K562 (cell line): Measurements from ENCODE around the gene ZFPM1. TPM values are rescaled to one million over a fixed set of nuclear protein-coding genes. Genes with fewer than 3 reads are reported as not detected.

Source experiments
- ARHGAP35 ChIP-seq: fragments of 450-650 bp; IDR thresholded peaks from 2 replicates; pipeline ENCODE4 v1.6.1; 2018; ENCODE audit not compliant: partially characterized antibody
- BCOR ChIP-seq: fragments of 450-650 bp; IDR thresholded peaks from 2 replicates; pipeline ENCODE4 v1.6.1; 2016
- BMI1 ChIP-seq: fragments of 150-350 bp; IDR thresholded peaks from 2 replicates; pipeline ENCODE4 v1.6.1; 2014; ENCODE audit warnings: low read length
- BRD4 ChIP-seq: fragments of 200-600 bp; sonication (generic); IDR thresholded peaks from 2 replicates; pipeline ENCODE4 v1.6.1; 2017; ENCODE audit warnings: inconsistent platforms
- C11orf30 ChIP-seq: fragments of 450-650 bp; IDR thresholded peaks from 2 replicates; pipeline ENCODE4 v1.6.1; 2016; ENCODE audit warnings: low read depth, mild to moderate bottlenecking
- CBX3 ChIP-seq, 2 experiments: IDR thresholded peaks; 1 replicate in 1 of 2; 2 replicates in 1 of 2; pipeline ENCODE4 v1.6.1; 2012; ENCODE audit warnings: inconsistent platforms in 2 of 2, low read length in 2 of 2, borderline replicate concordance in 1 of 2, control low read depth in 1 of 2
- CHD4 ChIP-seq: fragments of 200-600 bp; sonication (generic); IDR thresholded peaks from 3 replicates; pipeline ENCODE4 v1.6.1; 2012; ENCODE audit warnings: low read depth, mild to moderate bottlenecking, mixed read lengths, low read length, inconsistent platforms; ENCODE audit not compliant: insufficient read depth, insufficient replicate concordance, poor library complexity, severe bottlenecking
- ID3 ChIP-seq, 2 experiments: fragments of 250-450 bp in 1 of 2; fragments of 450-650 bp in 1 of 2; sonication (Bioruptor Pico) in 1 of 2; IDR thresholded peaks; 2 replicates each; pipeline versions ENCODE4 v1.6.1 to v1.8.0; 2016 to 2021; ENCODE audit warnings: mild to moderate bottlenecking in 2 of 2, moderate library complexity in 2 of 2, missing compliant biosample characterization in 1 of 2, missing genetic modification characterization in 1 of 2
- LARP7 ChIP-seq: fragments of 450-650 bp; IDR thresholded peaks from 2 replicates; pipeline ENCODE4 v1.6.1; 2016
- MAFG ChIP-seq: fragments of 450-650 bp; conservative IDR thresholded peaks from 2 replicates; pipeline ENCODE4 v1.6.1; 2016; ENCODE audit warnings: missing genetic modification characterization, missing compliant biosample characterization
- SIX5 ChIP-seq, 2 experiments: IDR thresholded peaks; 2 replicates each; pipeline ENCODE4 v1.6.1; 2011; ENCODE audit warnings: low read length in 2 of 2, borderline replicate concordance in 1 of 2, low read depth in 1 of 2, mild to moderate bottlenecking in 1 of 2, moderate library complexity in 1 of 2; ENCODE audit not compliant: insufficient read depth in 1 of 2
- SMARCA4 ChIP-seq: fragments of 450-650 bp; IDR thresholded peaks from 2 replicates; pipeline ENCODE4 v1.6.1; 2016
- SP1 ChIP-seq: sonication (generic); formaldehyde crosslinking; IDR thresholded peaks from 2 replicates; pipeline ENCODE4 v1.8.1; 2022; ENCODE audit warnings: mild to moderate bottlenecking, missing genetic modification reagents
- SP2 ChIP-seq: IDR thresholded peaks from 2 replicates; pipeline ENCODE4 v1.6.1; 2011; ENCODE audit warnings: mild to moderate bottlenecking, low read depth, low read length, moderate library complexity; ENCODE audit not compliant: poor library complexity, severe bottlenecking; ENCODE audit errors: extremely low read depth
- STAT5B ChIP-seq: fragments of 250-450 bp; sonication (Bioruptor Pico); IDR thresholded peaks from 2 replicates; pipeline ENCODE4 v1.8.0; 2021; ENCODE audit warnings: mild to moderate bottlenecking, inconsistent platforms
- ZNF668 ChIP-seq: fragments of 250-450 bp; sonication (Bioruptor Pico); IDR thresholded peaks from 2 replicates; pipeline ENCODE4 v1.8.0; 2022; ENCODE audit warnings: mild to moderate bottlenecking, inconsistent platforms
- ZNF75A ChIP-seq: fragments of 450-650 bp; formaldehyde crosslinking; IDR thresholded peaks from 2 replicates; pipeline ENCODE4 v1.4.0; 2020; ENCODE audit warnings: mild to moderate bottlenecking
- polyA plus RNA-seq, 8 experiments: library from polyadenylated mRNA; depleted of rRNA in 4 of 8; stranded (reverse) in 5 of 8; unstranded in 3 of 8; fragments of >200 nt; fragmentation: Nextera tagmentation in 2 of 8; fragmentation: Illumina TruSeq in 1 of 8; extraction: Ambion mirVana in 2 of 8; extraction: Trizol in 1 of 8; gene quantifications; 2 replicates each; pipeline versions ENCODE4 v1.2.1 to v1.2.3, GENCODE V29; 2011 to 2014; ENCODE audit warnings: inconsistent platforms in 1 of 8, missing spikeins in 1 of 8
- total RNA-seq, 7 experiments: library from RNA; depleted of rRNA in 6 of 7; stranded (reverse); fragments of >200 nt in 6 of 7; fragmentation: Illumina TruSeq in 2 of 7; extraction: Trizol in 2 of 7; gene quantifications; 2 replicates each; pipeline versions ENCODE4 v1.2.1 to v1.2.3, GENCODE V29; 2011 to 2021; ENCODE audit warnings: low replicate concordance in 1 of 7
- TF ChIP-seq, protein P1 (sequence below): sonication (generic); formaldehyde crosslinking; IDR thresholded peaks from 2 replicates; pipeline ENCODE4 v1.8.1; 2023; ENCODE audit warnings: mild to moderate bottlenecking, missing genetic modification reagents
- TF ChIP-seq, protein P2 (sequence below), 2 experiments: fragments of 450-650 bp in 1 of 2; sonication (generic) in 1 of 2; formaldehyde crosslinking in 1 of 2; IDR thresholded peaks in 1 of 2; conservative IDR thresholded peaks in 1 of 2; 2 replicates each; pipeline versions ENCODE4 v1.6.1 to v1.8.1; 2016 to 2023; ENCODE audit warnings: mild to moderate bottlenecking in 2 of 2, moderate library complexity in 2 of 2, inconsistent platforms in 1 of 2, missing genetic modification reagents in 1 of 2

The ZFPM1 gene
- total and polyA plus RNA-seq, 9 of the 15 experiments (the other 6 are each of a cell fraction or from before 2014, with no cell fraction given): 0.03 to 35.9 (median 1.4) TPM

GRCh38 chr16:88569985-88570690 is 117.1 kb downstream of the ZFPM1 start, which contains the start of gene ZC3H18 (continued):
- TF ChIP-seq, protein P1, sequence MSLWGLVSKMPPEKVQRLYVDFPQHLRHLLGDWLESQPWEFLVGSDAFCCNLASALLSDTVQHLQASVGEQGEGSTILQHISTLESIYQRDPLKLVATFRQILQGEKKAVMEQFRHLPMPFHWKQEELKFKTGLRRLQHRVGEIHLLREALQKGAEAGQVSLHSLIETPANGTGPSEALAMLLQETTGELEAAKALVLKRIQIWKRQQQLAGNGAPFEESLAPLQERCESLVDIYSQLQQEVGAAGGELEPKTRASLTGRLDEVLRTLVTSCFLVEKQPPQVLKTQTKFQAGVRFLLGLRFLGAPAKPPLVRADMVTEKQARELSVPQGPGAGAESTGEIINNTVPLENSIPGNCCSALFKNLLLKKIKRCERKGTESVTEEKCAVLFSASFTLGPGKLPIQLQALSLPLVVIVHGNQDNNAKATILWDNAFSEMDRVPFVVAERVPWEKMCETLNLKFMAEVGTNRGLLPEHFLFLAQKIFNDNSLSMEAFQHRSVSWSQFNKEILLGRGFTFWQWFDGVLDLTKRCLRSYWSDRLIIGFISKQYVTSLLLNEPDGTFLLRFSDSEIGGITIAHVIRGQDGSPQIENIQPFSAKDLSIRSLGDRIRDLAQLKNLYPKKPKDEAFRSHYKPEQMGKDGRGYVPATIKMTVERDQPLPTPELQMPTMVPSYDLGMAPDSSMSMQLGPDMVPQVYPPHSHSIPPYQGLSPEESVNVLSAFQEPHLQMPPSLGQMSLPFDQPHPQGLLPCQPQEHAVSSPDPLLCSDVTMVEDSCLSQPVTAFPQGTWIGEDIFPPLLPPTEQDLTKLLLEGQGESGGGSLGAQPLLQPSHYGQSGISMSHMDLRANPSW (CRISPR knock-in tag): no peak; the same call in 1 of the 2 replicates
- TF ChIP-seq BRD4 (no peak), SP1 (peak; percentile 95), LARP7 (no peak), SIX5 (IDR thresholded peaks at IDR 0.05; ENCODE audit: borderline replicate concordance in 1 of 2, insufficient read depth in 1 of 2, low read depth in 1 of 2, low read length in 2 of 2) (peak; percentile 5 to 22; a peak in 1 of 4 replicates), STAT5B (no peak), CBX3 (IDR thresholded peaks at IDR 0.05; ENCODE audit: borderline replicate concordance in 1 of 2, low read length in 2 of 2) (peak in 1 of 2 experiments; percentile 46; a peak in 1 of 3 replicates), BCOR (no peak), SMARCA4 (no peak), ZNF668 (no peak), MAFG (tag) (no peak), ZNF75A (CRISPR knock-in tag) (no peak), C11orf30 (peak; percentile 99), BMI1 (no peak), ARHGAP35 (no peak), SP2 (no peak), CHD4 (no peak), ID3 (CRISPR knock-in tag; IDR thresholded peaks at IDR 0.05) (no peak), ID3 (tag; IDR thresholded peaks at IDR 0.05) (no peak; the same call in 1 of the 2 replicates)
- TF ChIP-seq, protein P2, sequence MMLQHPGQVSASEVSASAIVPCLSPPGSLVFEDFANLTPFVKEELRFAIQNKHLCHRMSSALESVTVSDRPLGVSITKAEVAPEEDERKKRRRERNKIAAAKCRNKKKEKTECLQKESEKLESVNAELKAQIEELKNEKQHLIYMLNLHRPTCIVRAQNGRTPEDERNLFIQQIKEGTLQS (IDR thresholded peaks at IDR 0.05): 0 out of 2 replicates have a peak, but pooled peaks have one; percentile 9
- TF ChIP-seq, protein P2 (CRISPR knock-in tag; conservative IDR thresholded peaks at IDR 0.05): no peak
